HG02759 (cell line): Measurements from ENCODE around the gene BHLHE23.

Source experiments
- ATAC-seq: cut with Tn5 transposase; IDR thresholded peaks from one replicate; pipeline ENCODE4 v1.9.1; 2021; ENCODE audit warnings: mild to moderate bottlenecking, moderate library complexity; ENCODE audit not compliant: unreplicated experiment

BHLHE23 gene

GRCh38 chr20:63006540-63007359 lies at the start of gene BHLHE23:
TSS of gene BHLHE23 (minus strand) at chr20:63006964. CDS start at chr20:63006774, 190 bp downstream.
- ATAC-seq = no peak

DNA sequence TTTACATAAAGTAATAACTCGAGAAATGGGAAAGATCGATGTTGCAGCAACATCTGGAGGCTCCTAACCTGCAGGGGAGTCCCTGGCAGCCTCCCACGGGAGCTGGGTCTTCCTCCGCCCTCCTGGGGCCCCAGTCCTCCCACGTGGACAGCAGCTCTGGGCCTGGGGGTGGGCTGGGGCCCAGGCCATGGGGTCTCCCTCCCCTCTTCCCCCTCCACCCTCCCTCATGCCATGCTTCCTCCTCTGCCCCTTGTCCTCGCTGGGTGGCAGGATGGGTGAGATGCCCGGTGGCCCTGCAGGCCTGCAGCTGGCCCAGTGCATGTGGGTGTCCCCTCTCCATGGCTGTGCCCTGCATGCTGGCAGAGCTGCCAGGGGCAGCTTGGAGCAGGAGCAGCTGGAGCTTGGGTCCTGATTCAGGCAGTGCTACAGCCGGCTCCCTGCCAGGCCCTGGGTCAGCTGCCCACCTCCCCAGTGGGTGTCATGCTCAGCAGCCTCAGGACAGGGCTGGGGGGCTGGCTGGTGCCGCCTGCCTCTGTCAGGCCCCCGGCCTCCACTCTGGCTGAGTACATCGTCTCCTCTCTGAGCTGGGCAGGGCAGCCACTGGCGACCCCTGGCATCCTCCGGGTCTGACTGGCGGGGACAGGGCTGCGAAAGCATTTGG lies 48.9 kb upstream of the BHLHE23 start:
- no peak for ATAC-seq

DNA sequence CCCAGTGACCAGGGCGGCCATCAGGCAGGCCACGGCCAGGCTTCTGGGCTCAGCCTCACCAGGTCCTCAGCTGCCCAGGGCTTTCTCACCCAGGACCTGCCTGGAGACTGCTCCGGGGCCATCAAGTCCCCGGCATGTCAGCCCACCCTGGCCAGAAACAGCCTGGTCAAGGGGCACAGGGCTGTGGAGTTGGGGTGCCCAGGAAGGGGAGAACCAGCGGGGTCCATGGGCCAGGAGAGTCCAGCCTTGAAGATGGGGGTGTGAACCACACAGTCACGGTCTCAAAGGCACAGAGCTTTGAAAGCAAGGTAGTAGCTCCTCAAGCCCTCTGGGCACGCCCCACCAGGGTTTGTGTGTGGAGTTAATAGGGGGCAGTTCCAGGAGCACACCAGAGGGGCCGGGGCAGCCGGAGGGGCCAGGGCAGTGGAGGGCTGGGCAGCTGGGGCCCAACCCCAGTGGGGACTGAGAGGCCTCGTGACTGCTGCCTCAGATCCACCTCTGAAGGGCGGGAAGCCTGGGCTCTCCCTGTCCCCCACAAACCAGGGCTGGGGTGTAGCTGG lies 48.0 kb upstream of the BHLHE23 start:
- no peak for ATAC-seq

DNA sequence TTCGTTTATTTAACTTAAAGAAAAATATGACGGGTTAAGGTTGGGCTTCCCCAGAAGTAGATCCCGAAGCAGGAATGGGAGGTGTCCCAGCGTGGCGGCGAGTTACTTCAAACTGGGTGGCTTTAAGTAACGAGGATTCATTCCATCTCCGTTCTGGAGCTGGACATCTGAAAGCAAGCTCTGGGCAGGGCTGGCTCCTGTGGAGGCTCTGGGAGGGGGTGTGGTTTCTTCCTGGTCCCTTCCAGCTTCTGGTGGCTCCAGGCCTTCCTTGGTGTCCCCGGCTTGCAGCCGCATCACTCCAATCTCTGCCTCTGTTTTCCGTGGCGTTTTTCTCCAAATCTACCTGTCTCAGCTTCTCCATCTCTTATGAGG lies 47.3 kb upstream of the BHLHE23 start:
- ATAC-seq = no peak

- no peak for ATAC-seq
Measured at GRCh38 chr20:63053432-63054102, 46.8 kb upstream of the BHLHE23 start.

- no peak for ATAC-seq
Measured at GRCh38 chr20:63052571-63053431, 46.0 kb upstream of the BHLHE23 start.

GRCh38 chr20:63051911-63052310 lies 45.1 kb upstream of the BHLHE23 start:
- no peak for ATAC-seq

DNA sequence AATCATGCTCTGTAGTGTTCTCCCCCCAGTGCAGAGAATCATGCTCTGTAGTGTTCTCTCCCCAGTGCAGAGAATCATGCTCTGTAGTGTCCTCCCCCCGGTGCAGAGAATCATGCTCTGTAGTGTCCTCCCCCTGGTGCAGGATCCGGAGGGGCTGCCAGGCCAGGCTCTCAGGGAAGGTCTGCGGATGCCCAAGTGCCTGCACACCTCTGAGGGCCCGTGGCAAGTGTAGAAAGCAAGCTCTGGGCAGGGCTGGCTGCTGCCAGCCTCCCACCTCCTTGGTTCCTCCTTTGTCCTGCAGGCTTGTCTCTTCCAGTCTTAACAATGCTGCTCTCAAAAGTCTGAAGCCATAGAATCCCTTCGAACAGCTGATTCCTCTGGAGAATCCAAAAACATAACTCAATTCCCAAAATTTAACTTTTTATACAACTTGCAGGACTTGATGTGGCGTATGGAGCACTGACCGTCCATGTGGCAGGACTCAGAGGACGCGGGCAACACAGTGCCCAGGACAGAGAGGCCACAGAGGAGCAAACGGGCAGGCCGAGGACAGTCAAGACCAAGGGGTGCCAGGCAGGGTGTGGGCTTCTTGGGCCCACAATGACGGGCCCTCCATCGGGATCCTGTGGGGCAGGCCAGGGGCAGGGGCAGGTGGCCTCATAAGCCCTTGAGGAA lies 44.6 kb upstream of the BHLHE23 start:
- no peak for ATAC-seq

DNA sequence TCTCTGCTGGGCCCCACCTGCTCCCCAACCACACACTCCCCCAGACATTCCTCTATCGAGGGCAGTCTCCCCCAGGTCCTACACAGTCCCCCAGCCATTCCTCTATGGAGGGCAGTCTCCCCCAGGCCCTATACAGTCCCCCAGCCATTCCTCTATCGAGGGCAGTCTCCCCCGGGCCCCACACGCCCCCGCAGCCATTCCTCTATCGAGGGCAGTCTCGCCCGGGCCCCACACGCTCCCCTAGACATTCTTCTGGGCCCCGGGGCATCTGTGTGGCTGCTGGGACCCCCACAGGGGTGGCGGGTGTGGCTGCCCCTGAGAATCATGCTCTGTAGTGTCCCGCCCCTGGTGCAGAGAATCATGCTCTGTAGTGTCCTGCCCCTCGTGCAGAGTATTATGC lies 43.6 kb upstream of the BHLHE23 start:
- no peak for ATAC-seq

- ATAC-seq = no peak
Measured at GRCh38 chr20:63049561-63050221, 42.9 kb upstream of the BHLHE23 start.

DNA sequence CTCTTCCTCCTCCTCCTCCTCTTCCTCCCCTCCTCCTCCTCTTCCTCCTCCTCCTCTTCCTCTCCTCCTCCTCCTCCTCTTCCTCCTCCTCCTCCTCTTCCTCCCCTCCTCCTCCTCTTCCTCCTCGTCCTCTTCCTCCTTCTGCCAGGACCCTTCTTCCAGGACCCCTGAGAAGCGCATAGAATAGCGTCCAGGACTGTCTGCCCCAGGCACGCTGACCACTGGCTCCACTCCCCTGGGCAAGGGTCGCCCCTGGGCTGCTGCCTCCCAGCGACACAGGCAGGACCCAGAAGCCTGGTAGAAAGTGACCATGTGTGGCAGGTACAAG lies 42.4 kb upstream of the BHLHE23 start:
- no peak for ATAC-seq

GRCh38 chr20:63048516-63049190 lies 41.9 kb upstream of the BHLHE23 start:
- no peak for ATAC-seq

DNA sequence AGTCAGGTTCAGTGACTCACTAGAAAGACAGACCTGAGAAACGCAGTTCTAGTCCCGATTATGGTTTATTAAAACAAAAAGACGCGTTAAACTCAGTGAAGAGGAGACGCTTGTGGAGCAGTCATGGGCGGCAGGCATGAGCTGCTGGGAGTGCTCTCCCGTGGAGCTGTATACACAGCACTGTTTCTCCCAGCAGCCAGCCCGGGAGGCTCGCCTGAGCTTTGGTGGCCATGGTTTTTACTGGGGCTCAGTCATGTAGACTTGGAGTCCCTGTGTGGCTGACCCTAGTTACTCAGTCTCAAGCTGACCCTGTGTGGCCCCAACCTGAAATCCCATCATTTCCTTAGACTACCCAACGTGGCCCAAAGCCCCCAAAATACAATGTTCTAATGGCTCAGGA lies 41.2 kb upstream of the BHLHE23 start:
- no peak for ATAC-seq

DNA sequence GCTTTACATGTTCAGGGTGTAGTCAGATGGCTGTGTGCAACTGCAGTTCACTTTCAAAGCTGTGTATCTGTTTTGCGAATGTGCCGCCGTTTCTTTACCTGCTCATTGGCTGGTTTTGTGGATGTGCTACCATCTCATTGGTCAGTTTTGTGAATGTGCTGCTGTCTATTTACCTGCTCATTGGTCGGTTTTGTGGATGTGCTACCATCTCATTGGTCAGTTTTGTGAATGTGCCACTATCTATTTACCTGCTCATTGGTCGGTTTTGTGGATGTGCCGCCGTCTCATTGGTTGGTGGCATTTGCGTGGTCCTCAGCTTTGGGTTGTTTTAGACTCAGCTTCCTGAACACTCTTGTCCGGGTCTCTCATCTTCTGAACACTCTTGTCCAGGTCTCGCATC lies 40.5 kb upstream of the BHLHE23 start:
- no peak for ATAC-seq

- ATAC-seq = no peak
Measured at GRCh38 chr20:63046841-63047240, 40.1 kb upstream of the BHLHE23 start.

- ATAC-seq = no peak
Measured at GRCh38 chr20:63045991-63046390, 39.2 kb upstream of the BHLHE23 start.

DNA sequence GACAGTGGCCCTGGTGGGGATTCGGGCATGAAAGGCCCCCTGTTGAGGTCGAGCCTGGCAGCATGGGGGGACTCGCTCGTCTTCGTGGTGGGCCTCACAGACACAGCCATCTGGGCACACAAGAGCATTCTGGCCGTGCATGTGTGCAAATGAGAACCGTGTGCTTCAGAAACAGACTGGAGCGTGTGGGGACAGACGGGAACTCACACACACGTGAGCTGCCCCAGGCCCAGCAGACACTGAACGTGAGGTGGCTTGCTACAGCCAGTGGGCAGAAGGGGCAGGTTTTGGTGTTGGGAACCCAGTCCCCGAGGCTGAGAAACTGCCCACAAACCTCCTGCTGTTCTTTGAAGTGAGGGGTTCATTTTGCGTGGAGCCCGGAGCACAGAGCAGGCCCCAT lies 38.6 kb upstream of the BHLHE23 start:
- ATAC-seq = no peak

- ATAC-seq = no peak
Measured at GRCh38 chr20:63044605-63045004, 37.8 kb upstream of the BHLHE23 start.

GRCh38 chr20:63044204-63044600 lies 37.4 kb upstream of the BHLHE23 start:
- ATAC-seq = no peak
